ENCODE data around the gene CCDC200.
"Not testable (repeated sequence)": the region's sequence is repeated elsewhere in the genome, so short reads cannot be mapped to it uniquely, and the experiment has no call there.

Gene CCDC200

DNA sequence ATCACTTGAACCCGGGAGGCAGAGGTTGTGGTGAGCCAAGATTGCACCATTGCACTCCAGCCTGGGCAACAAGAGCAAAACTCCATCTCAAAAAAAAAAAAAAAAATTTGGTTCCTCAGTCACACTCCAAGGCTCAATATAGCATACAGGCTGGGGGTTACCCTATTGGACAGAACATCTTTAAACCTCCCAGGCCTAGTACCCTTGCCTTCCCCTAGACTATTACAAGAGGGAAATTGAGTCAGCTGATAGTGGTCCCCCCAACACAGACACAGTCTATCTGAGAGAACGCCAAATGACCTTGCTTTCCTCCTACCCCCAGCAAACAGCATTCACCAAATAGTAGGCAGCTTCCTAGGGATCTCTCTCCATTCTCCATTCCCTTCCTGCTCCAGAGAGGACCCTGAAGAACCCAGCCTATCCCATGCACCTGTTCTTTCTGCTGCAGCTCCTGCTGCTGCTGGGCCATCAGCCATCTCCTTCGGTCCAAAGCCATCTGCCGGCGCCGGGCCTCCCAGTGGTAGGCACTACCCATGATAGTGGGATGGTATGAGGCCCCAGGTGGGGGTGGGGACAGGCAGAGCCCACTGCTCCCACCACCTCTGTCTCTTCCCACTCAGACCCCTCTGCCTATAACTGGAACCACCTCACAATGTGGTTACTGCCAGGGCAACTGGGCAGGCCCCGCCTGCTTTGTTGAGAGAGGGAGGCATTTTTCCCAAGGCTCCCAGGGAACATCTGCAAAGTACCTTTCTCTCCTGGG lies at the start of gene CCDC200:
Gene CCDC200, minus strand, starts transcription at position 604 of the 763 bp plus-strand sequence. Its CDS starts 69 bp downstream, at position 535.
- DNase-seq (ENCODE audit: low read depth in 1 of 2, low spot score in 1 of 2): not testable (repeated sequence)

- not testable (repeated sequence) for DNase-seq (ENCODE audit: low read depth in 1 of 2, low spot score in 1 of 2)
Observed at GRCh38 chr17:43272914-43273313, 44.5 kb upstream of the CCDC200 start.

DNA sequence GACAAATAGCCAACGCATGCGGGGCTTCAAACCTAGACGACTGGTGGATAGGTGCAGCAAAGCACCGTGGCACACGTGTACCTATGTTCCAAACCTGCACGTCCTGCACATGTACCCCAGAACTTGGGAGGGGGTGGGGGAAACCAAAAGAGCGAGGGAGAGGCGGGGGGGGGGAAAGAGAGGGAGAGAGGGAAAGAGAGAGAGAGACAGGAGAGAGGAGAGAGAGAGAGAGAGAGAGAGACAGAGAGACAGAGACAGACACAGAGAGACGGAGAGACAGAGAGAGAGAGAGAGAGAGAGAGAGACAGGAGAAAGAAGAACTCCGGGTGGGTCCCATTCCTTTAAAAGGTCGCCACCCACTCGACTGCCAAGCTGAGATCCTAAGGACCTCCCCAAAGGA lies 44.1 kb upstream of the CCDC200 start:
- DNase-seq (ENCODE audit: low read depth in 1 of 2, low spot score in 1 of 2): peak in 1 of 2 donors; percentile 4

- DNase-seq (ENCODE audit: low read depth in 1 of 2, low spot score in 1 of 2): not testable (repeated sequence)
Observed at GRCh38 chr17:43270552-43271504, 42.4 kb upstream of the CCDC200 start.

GRCh38 chr17:43246456-43246855 lies 18.0 kb upstream of the CCDC200 start:
- not testable (repeated sequence) for DNase-seq (ENCODE audit: low read depth in 1 of 2, low spot score in 1 of 2)

- not testable (repeated sequence) for DNase-seq (ENCODE audit: low read depth in 1 of 2, low spot score in 1 of 2)
Observed at GRCh38 chr17:43240596-43241352, 12.4 kb upstream of the CCDC200 start.

- DNase-seq (ENCODE audit: low read depth in 1 of 2, low spot score in 1 of 2): not testable (repeated sequence)
Observed at GRCh38 chr17:43239597-43239996, 11.2 kb upstream of the CCDC200 start.

DNA sequence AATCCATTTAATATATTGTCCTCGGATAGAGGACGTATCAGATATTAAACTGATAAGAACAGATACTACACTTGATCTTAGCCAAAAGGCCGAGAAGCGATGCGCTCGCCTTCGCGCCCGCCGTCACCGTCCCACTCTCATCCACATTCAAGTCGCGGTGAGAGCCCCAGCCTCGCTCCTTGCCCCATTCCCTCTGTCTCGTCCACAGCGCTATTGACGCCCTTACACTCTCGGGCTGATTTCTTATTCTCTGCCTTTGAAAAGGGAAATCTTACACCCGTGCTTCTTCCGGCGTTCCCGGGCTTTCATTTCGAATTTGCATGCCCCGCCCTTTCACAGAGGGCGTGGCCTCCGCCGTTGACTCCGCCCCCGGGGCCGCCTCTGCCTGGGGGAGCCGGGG lies 5.5 kb upstream of the CCDC200 start, which contains the start of gene RNU2-1:
Gene RNU2-1, minus strand, starts transcription at position 101 of the 400 bp plus-strand sequence.
- DNase-seq (ENCODE audit: low read depth in 1 of 2, low spot score in 1 of 2): not testable (repeated sequence)

DNA sequence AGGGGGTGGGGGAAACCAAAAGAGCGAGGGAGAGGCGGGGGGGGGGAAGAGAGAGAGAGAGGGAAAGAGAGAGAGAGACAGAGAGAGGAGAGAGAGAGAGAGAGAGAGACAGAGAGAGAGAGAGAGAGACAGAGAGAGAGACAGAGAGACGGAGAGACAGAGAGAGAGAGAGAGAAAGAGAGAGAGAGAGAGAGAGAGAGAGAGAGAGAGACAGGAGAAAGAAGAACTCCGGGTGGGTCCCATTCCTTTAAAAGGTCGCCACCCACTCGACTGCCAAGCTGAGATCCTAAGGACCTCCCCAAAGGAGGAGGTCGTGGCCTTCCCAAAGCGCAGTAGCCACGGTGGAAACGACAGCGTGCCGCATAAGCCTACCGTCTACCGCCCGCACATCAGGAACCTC lies 4.8 kb upstream of the CCDC200 start:
- not testable (repeated sequence) for DNase-seq (ENCODE audit: low read depth in 1 of 2, low spot score in 1 of 2)

DNA sequence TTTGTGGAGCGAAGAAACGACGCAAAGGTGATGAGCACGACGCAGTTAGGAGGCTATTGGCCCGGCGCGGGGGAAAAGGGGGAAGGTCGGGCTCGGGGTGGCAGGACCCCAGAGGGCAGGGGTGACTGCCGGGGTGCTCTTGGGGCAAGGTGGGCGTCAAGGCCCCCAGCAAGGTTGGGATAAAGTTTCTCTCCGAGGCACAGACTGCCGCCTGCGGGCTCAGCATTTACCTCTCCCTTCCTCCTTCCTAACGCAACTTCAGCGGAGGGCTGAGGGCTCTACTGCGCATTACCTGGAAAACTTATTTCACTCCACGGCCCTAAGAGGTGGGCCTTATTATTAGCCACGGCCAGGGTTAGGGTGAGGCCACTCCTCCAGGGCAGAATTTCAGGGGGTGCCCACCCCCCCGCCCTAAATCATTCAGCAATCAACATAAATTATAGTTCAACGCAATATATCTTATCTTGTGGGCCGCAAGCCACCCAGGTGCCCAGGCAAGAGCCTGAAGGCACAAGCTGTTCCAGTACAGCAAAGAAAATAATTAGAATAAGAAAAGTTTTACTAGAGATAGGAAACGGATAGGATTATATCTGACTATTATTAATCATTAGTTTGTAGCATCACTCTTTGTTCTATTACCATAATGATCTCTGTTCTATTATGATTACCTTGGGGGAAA lies 3.7 kb upstream of the CCDC200 start:
- DNase-seq (ENCODE audit: low read depth in 1 of 2, low spot score in 1 of 2): not testable (repeated sequence)

DNA sequence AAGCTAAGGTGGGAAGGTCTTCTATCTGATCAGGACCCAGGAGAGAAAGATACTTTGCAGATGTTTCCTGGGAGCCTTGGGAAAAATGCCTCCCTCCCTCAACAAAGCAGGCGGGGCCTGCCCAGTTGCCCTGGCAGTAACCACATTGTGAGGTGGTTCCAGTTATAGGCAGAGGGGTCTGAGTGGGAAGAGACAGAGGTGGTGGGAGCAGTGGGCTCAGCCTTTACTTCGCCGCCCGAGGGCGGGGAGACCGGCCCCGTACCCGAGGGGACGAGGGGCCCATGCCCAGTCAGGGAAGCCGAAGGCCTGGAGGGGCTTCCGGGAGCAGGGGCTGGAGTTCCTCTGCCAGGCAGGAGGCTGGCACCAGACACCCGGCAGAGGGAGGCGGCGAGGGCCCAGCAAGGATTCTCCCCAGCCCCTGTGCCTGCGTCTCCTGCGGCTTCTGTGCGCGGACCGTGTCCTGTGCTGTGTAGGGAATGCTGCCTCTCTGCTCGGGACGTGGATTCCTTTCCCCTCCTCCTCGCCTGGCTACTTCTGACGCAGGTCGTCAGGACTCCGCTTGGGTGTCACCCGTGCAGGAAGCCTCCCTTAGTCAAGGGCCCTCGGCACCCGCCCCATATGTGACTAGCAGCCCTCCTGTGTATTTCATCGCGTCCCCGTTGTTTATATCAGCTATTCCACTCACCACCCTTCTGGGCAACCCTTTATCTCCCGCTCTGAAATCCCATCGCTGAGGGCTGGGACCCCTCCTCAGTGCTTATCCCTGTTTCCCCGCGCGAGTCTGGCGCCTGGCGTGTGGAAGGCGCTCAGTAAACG lies 3.0 kb upstream of the CCDC200 start:
- DNase-seq (ENCODE audit: low read depth in 1 of 2, low spot score in 1 of 2): not testable (repeated sequence)

DNA sequence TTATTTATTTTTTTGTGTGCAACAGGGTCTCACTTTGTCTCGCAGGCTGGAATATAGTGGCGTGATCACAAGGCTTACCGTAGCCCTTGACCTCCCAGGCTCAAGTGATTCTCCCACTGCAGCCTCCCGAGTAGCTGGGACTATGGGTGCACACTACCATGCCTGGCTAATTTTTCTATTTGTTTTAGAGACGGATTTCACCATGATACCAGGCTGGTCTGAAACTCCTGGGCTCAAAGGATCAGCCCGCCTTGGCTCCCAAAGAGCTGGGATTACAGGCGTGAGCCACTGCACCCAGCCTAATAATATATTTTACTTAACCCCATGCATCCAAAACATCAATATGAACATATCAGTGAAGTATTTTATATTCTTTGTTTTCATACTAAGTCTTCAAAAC lies 2.0 kb downstream of the CCDC200 start:
- DNase-seq (ENCODE audit: low read depth in 1 of 2, low spot score in 1 of 2): no peak

DNA sequence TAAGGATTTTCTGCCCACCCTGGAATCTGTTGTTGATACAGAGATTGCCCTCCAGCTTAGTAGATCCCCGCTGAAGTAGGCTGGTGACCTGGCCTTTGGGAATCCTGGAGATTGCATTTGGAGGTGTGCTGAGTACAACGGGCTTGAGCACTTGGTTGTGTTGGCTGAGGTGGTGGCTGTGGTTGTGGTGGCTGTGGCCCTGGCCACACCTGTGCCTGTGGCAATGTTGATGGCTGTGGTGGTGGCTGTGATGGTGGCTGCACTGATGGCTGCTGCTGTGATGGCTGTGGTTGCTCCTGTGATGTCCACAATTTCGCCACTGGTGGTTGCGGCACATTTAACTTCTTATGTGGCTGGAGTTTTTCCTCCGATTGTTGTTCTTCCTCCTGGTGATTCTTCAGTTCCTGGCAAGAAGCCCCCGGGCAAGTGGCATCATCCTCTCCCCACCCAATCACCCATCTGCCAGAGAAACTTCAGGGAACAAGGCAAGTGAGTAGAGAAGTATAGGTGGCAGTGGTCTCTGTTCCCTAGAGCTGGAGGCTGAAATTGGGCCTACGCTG lies 4.2 kb downstream of the CCDC200 start:
- no peak for DNase-seq (ENCODE audit: low read depth in 1 of 2, low spot score in 1 of 2)

GRCh38 chr17:43220511-43221125 lies 7.8 kb downstream of the CCDC200 start:
- DNase-seq (ENCODE audit: low read depth in 1 of 2, low spot score in 1 of 2): no peak

- no peak for DNase-seq (ENCODE audit: low read depth in 1 of 2, low spot score in 1 of 2)
Observed at GRCh38 chr17:43219746-43220380, 8.6 kb downstream of the CCDC200 start.

- DNase-seq (ENCODE audit: low read depth in 1 of 2, low spot score in 1 of 2): no peak
Observed at GRCh38 chr17:43219001-43219400, 9.4 kb downstream of the CCDC200 start.

- DNase-seq (ENCODE audit: low read depth in 1 of 2, low spot score in 1 of 2): peak in 1 of 2 donors; percentile 11
Observed at GRCh38 chr17:43217614-43218087, 10.8 kb downstream of the CCDC200 start.

Measured in activated CD4-positive, alpha-beta T cell treated with anti-CD3 and anti-CD28 coated beads, Interleukin-2, amount 50 U/mL, for 24 hours (primary cell).